Superior temporal gyrus (tissue), 1 donor: ENCODE results near the gene C2orf74.
A peak's percentile ranks its signal among the peaks of the same experiment; 100 is the strongest.
"Not testable (repeated sequence)": the region's sequence is repeated elsewhere in the genome, so short reads cannot be mapped to it uniquely, and the experiment has no call there.

ENCODE experiments used
- DNase-seq: peaks from one replicate; pipeline ENCODE4 v3.0.0-alpha.2; 2016; ENCODE audit errors: extremely low spot score

C2orf74 gene

GRCh38 chr2:61173116-61173515 lies 11.1 kb downstream of the C2orf74 start:
- DNase-seq = no peak

GRCh38 chr2:61175036-61175435 lies 13.0 kb downstream of the C2orf74 start:
- DNase-seq = no peak

GRCh38 chr2:61176755-61177726 lies 15.1 kb downstream of the C2orf74 start:
- peak; percentile 86 for DNase-seq

- no peak for DNase-seq
Measured at GRCh38 chr2:61177727-61178549, 15.9 kb downstream of the C2orf74 start.

- no peak for DNase-seq
Measured at GRCh38 chr2:61178603-61179545, 16.9 kb downstream of the C2orf74 start.

- no peak for DNase-seq
Measured at GRCh38 chr2:61179701-61180639, 18.0 kb downstream of the C2orf74 start.

- DNase-seq = no peak
Measured at GRCh38 chr2:61180686-61181085, 18.7 kb downstream of the C2orf74 start.

GRCh38 chr2:61181382-61182058 lies 19.5 kb downstream of the C2orf74 start:
- DNase-seq = no peak

GRCh38 chr2:61182059-61182383 lies 20.0 kb downstream of the C2orf74 start:
- no peak for DNase-seq

GRCh38 chr2:61183795-61184194 lies 21.8 kb downstream of the C2orf74 start:
- DNase-seq = no peak

GRCh38 chr2:61184263-61184662 lies 22.3 kb downstream of the C2orf74 start:
- no peak for DNase-seq

GRCh38 chr2:61185231-61185728 lies 23.3 kb downstream of the C2orf74 start:
- no peak for DNase-seq

- DNase-seq = no peak
Measured at GRCh38 chr2:61187085-61187484, 25.1 kb downstream of the C2orf74 start.

- DNase-seq = no peak
Measured at GRCh38 chr2:61193670-61194561, 31.9 kb downstream of the C2orf74 start.

GRCh38 chr2:61194646-61195045 lies 32.7 kb downstream of the C2orf74 start:
- not testable (repeated sequence) for DNase-seq

- DNase-seq = no peak
Measured at GRCh38 chr2:61196671-61197070, 34.7 kb downstream of the C2orf74 start.

GRCh38 chr2:61205132-61205531 lies 43.1 kb downstream of the C2orf74 start:
- no peak for DNase-seq

GRCh38 chr2:61210332-61210981 lies 48.5 kb downstream of the C2orf74 start:
- DNase-seq = no peak
